Adrenal gland (tissue), 5 donors: Measurements from ENCODE around the gene TXLNB.

Experiments used
- CTCF ChIP-seq, 6 experiments: fragments of 450-650 bp in 4 of 6; fragments of 200-600 bp in 2 of 6; sonication (generic) in 1 of 6; IDR thresholded peaks; 1 replicate in 5 of 6; 2 replicates in 1 of 6; pipeline versions ENCODE4 v1.5.1 to v1.8.0; 2016 to 2021; ENCODE audit warnings: antibody characterized with exemption in 6 of 6, mild to moderate bottlenecking in 2 of 6, moderate library complexity in 1 of 6
- POLR2A ChIP-seq, 2 donors: fragments of 450-650 bp; IDR thresholded peaks; one replicate each; pipeline ENCODE4 v1.6.1; 2017; ENCODE audit warnings: antibody characterized with exemption in 2 of 2, mild to moderate bottlenecking in 2 of 2, moderate library complexity in 1 of 2
- donor health status: DM: no; HTN: no; CAD: no.

DNA sequence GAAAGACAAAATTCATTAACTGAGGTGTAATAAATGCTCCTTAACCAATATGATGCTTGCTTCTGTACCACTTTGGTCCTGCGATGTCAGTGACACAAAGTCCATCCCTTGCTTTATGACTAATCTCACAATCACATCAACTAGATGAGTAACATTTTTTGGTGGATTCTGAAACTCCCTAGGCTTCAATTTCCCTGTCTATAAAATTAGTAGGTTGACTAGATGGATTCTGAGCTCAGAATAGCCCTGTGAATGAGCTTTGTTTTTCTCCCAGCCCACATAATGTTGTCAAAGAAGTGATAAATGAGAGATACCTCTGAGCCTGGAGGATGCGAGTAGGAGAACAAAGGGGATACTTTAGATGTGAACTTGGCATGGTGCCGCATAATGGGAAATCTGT lies 9.1 kb downstream of the TXLNB start:
- TF ChIP-seq CTCF (IDR thresholded peaks at IDR 0.05) (no peak), POLR2A (IDR thresholded peaks at IDR 0.05) (no peak)
